K562 (cell line): ENCODE data around the gene IL15RA.

ENCODE experiments used
- CREB1 ChIP-seq, 2 experiments: sonication (generic) in 1 of 2; formaldehyde crosslinking in 1 of 2; IDR thresholded peaks; 2 replicates each; pipeline versions ENCODE4 v1.6.1 to v1.8.0; 2012 to 2022; ENCODE audit warnings: inconsistent platforms in 1 of 2, mild to moderate bottlenecking in 1 of 2, missing genetic modification reagents in 1 of 2, moderate library complexity in 1 of 2
- CTCF ChIP-seq, 3 experiments: IDR thresholded peaks in 2 of 3; conservative IDR thresholded peaks in 1 of 3; 2 replicates each; pipeline ENCODE4 v1.5.1; 2011 to 2012; ENCODE audit warnings: low read length in 3 of 3, mild to moderate bottlenecking in 3 of 3, control low read depth in 2 of 3, improper control_type of control experiment in 1 of 3, inconsistent platforms in 1 of 3, low read depth in 1 of 3, mixed read lengths in 1 of 3, moderate library complexity in 1 of 3; ENCODE audit not compliant: insufficient read depth in 2 of 3
- FOXA3 ChIP-seq, 2 experiments: fragments of 450-650 bp in 1 of 2; sonication (generic) in 1 of 2; formaldehyde crosslinking; IDR thresholded peaks in 1 of 2; conservative IDR thresholded peaks in 1 of 2; 2 replicates each; pipeline versions ENCODE4 v1.4.0 to v1.8.0; 2020 to 2022; ENCODE audit warnings: mild to moderate bottlenecking in 2 of 2, missing genetic modification reagents in 1 of 2
- SMARCC2 ChIP-seq: fragments of 450-650 bp; IDR thresholded peaks from 2 replicates; pipeline ENCODE4 v1.6.1; 2017; ENCODE audit warnings: antibody characterized with exemption, moderate library complexity, mild to moderate bottlenecking, low read depth

- TF ChIP-seq FOXA3 (CRISPR knock-in tag; conservative IDR thresholded peaks at IDR 0.05 in 1 of 2, IDR thresholded peaks at IDR 0.05 in 1 of 2): no peak
- no peak for TF ChIP-seq SMARCC2
- no peak for TF ChIP-seq CREB1 (IDR thresholded peaks at IDR 0.05)
- TF ChIP-seq CREB1 (CRISPR knock-in tag; IDR thresholded peaks at IDR 0.05): no peak
- TF ChIP-seq CTCF (IDR thresholded peaks at IDR 0.05 in 2 of 3, conservative IDR thresholded peaks at IDR 0.05 in 1 of 3; ENCODE audit: insufficient read depth in 2 of 3, low read depth in 1 of 3, low read length in 3 of 3): no peak
These were observed 33.8 kb downstream of the IL15RA start for GRCh38 chr10:5943536-5943935.
